Myocyte (in vitro differentiated cells): ENCODE data around the gene NTSR1. TPM values are rescaled to one million over a fixed set of nuclear protein-coding genes. Genes with fewer than 3 reads are reported as not detected.

ENCODE experiments used
- DNase-seq: peaks from one replicate; pipeline ENCODE4 v3.0.0-alpha.2; 2012; ENCODE audit warnings: low read depth
- polyA plus RNA-seq: library from polyadenylated mRNA; unstranded; fragments of >200 nt; gene quantifications from one replicate; pipeline ENCODE4 v1.2.1, GENCODE V29; 2012; ENCODE audit warnings: missing spikeins
- total RNA-seq: library from RNA; depleted of rRNA; stranded (reverse); fragments of >200 nt; gene quantifications from 2 replicates; pipeline ENCODE4 v1.2.3, GENCODE V29; 2014

Gene NTSR1
- not detected in 2 replicates for total RNA-seq
- not detected for polyA plus RNA-seq

DNA sequence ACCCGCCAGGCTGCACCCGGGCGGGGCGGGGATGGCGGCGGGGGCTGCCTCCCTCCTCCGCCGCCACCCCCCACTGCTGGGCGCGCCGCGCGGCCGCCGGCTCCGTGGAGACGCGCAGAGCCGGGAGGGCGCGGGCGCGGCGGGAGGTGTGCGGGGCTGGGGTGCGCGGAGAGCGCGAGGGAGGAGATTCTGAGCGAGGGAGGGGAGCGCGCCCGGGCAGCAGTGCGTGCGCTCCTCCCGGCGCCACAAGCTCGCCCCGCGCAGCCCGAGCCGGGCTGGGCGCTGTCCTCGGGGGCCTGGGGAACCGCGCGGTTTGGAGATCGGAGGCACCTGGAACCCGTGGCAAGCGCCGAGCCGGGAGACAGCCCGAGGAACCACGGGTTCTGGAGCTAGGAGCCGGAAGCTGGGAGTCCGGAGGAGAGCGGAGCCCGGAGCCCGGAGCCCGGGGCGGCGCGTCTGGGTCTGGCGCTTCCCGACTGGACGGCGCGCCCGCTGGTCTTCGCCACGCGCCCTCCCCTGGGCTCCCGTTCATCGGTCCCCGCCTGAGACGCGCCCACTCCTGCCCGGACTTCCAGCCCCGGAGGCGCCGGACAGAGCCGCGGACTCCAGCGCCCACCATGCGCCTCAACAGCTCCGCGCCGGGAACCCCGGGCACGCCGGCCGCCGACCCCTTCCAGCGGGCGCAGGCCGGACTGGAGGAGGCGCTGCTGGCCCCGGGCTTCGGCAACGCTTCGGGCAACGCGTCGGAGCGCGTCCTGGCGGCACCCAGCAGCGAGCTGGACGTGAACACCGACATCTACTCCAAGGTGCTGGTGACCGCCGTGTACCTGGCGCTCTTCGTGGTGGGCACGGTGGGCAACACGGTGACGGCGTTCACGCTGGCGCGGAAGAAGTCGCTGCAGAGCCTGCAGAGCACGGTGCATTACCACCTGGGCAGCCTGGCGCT lies at the start of gene NTSR1:
NTSR1 (plus strand) TSS at position 246 of the 946 bp plus-strand sequence; CDS start at position 618, 372 bp downstream.
- DNase-seq, result no peak

DNA sequence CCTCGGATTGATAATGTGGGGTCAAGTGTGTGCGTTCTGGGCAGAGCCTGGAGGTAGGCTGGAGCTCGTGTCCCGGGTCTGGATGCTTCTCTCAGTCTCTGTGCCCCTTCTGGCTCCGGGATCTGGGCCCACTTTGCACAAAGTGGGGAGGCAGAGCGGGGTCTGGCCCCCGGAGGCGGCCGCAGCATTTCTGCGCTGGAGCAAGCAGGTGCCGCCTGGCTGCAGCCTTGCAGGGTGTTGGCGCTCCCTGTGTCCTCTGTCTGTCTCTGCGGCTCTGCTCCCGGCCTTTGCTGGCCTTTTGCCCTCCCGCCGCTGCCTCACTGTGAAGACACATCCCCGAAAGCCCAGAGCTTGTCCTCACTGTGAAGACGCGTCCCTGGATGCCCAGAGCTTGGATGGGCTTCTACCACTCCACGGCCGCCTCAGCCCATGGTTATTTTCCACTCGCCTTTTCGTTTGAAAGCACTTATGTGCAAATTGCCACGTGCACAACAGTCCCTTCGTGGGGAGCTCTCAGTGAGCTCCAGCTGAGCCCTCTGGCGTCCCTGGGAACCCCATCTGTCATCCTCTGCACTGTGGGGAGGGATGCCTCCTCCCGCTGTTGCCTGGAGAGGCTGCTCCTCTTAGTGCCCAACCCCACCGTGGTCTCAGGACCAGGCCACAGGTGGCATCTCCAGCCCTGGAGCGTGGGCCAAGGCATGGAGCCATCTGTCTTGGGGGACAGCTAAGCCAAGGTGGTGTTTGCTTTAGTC lies 49.0 kb upstream of the NTSR1 start:
- peak; percentile 17 for DNase-seq

DNA sequence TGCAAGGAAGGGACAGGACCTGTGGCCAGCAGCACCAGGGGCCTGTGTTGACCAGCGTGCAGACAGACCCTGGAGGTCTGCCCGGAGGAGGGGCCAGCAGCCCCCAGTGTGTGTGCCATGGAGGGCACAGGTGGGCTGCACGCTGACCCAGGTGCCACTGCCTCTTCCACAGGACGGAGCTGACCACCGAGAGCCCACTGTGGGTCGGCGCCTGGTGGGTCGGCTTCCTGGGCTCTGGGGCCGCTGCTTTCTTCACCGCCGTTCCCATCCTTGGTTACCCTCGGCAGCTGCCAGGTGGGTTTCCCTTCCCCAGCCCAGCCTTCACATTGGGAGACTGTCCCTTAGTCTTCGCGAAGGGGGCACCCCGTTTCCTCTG lies 48.4 kb upstream of the NTSR1 start:
- DNase-seq, result no peak

DNA sequence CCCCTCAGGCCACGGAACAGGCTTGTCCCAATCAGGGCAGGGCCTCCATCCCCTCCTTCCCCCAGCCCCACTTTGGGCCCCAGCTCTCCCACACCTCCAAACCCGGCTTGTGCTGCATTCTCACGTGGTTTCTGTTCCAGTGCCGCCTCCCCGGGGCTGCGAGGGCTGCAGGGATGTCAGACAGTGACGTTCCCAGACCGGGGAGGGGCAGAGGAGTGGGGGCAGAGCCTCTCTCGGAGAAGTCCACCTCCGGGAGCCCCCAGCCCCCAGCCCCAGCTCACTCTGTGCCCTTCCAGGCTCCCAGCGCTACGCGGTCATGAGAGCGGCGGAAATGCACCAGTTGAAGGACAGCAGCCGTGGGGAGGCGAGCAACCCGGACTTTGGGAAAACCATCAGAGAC lies 47.9 kb upstream of the NTSR1 start:
- no peak for DNase-seq

DNA sequence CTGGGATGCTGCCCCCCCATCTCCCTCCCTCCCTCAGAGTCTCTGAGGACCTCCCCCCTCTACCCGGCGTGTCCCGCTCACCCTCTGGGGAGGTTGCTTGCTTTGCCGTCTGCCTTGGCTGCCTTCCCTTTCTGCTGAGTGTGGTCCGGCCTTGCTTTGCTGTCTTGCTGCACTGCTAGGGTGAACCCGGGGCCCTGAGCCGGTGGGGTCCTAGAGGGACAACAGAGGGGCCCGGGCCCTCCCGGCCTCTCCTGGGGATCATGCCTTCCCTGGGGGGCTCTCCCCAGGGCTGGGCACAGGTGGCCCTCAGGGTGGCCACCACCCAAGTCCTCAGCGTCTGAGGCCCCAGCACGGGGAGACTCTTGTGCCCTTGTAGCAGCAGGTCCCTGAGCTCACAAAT lies 47.0 kb upstream of the NTSR1 start:
- DNase-seq, result no peak

DNA sequence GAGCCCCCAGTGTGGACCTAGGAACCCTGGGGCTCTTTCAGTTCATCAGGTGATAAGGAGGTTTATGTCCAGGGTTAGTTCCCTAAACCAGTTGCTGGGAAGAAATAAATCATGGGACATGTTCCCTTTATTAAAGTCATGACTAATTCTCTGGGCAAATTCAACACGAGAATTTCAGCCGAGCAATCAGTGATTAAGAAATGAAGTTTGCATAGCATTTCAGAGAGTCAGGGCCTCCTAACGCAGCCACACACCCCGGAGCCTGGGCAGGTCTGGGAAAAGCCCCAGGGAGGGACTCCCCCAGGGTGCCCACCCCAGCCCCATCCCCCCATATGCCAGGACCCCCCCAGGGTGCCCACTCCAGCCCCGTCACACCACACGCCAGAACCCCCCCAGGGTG lies 46.2 kb upstream of the NTSR1 start:
- DNase-seq, result peak; percentile 49

DNA sequence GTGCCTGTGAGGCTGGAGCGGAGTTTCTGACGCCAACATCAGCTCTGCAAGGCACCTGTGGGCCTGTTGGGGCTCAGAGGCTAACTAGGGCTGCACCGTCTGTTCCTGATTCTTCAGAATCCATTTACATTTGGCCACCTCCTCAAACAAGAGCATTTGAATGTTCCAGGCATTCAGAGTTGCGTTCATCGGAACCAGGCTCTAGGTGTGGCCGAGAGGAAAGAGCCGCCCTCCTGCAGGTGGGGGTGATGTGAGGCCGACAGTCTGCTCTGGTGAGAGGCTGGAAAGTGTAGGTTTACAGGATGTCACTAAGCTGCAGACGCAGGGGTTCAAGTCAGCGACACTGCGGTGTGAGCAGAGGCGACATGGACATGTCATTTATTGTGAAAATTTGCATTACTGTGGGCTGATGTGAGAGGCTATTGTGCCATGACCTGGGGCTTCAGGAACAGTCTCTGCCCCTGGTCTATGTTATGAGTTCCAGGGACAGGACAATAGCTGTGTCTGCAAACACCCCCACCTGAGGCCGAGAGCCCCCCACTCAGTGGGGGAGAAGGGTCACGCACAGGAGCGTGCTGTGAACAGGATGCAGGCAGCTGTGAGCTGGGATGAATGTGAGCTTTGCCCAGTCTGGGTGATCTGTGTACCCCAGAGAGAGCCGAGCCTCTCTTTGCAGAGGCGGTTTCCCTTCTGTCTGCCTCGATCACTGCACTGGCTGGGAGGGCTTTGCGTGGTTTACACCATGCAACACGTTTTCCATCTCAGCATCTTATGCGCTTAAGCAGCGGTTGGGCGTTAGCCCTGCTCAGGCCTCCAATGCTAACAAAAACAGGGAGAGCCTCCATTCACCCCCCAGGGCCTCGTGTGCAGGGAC lies 45.3 kb upstream of the NTSR1 start:
- no peak for DNase-seq

DNA sequence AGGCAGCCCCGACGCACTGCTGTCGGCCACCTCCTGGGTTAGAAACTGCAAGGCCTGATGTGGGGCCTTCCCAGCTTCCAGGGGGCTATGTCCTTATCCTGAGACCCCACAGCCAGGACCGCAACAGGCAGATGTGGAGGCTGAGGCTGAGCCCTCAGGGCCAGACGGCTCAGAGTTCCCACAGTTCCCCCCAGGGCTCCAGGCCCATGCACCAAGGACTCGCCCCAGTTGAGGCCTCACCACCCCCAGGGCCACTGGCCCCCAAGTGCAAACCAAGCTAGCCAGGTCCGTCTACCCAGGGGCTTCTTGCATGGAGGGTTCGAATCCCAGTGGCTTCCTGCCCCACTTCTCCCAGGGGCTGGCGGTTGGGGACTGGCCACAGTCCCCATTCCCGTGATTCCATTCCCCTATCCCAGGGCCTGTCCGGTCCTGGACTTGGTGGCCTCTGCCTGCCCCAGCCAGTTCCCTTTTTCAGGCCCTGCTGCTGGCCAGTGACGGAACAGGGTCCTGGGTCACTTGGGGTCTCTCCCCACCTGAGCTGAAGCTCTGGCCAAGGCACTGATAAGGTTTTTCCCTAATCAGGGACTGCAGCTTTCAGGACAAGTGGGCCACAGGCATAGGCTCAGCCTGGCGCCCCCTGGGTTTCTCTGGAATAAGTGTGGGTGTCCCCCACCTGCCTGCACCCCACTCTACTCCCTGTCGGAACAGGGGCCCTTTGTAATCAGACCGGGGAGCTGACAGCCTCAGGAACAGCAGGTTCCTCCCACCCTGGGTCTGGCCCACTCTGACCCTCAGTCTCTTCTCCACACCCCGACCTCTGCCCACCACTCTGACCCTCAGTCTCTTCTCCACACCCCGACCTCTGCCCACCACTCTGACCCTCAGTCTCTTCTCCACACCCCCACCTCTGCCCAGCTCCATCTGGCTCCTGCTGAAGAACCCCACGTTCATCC lies 44.3 kb upstream of the NTSR1 start:
- DNase-seq, result no peak

DNA sequence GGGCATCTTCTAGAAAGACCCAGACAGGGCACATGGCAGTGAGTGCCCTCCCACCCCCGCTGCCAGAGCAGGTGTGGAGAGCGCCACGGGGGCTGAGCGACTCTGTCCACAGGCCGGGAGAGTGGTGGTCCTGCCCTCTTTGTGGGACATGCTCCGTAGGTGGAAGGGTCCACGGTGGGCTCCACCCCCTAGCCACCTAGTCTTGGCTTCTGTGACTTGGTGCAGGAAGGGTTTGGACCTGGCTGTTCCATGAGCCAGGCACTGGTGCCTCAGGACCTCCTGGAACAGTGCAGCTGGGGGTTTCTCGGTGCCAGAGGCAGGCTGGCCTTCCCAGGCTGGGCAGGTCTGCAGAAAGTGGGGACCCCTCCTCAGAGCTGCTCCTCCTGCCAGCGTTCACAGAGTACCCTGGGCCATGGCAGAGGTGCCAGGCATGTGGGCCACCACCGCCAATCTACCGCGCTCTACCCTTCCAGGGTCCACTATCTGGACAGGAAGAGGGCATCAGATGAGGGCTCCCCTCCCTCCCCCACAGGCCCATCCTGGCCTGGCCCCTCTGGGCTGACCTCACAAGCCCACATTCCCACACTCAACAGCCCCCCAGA lies 43.4 kb upstream of the NTSR1 start:
- DNase-seq, result no peak

DNA sequence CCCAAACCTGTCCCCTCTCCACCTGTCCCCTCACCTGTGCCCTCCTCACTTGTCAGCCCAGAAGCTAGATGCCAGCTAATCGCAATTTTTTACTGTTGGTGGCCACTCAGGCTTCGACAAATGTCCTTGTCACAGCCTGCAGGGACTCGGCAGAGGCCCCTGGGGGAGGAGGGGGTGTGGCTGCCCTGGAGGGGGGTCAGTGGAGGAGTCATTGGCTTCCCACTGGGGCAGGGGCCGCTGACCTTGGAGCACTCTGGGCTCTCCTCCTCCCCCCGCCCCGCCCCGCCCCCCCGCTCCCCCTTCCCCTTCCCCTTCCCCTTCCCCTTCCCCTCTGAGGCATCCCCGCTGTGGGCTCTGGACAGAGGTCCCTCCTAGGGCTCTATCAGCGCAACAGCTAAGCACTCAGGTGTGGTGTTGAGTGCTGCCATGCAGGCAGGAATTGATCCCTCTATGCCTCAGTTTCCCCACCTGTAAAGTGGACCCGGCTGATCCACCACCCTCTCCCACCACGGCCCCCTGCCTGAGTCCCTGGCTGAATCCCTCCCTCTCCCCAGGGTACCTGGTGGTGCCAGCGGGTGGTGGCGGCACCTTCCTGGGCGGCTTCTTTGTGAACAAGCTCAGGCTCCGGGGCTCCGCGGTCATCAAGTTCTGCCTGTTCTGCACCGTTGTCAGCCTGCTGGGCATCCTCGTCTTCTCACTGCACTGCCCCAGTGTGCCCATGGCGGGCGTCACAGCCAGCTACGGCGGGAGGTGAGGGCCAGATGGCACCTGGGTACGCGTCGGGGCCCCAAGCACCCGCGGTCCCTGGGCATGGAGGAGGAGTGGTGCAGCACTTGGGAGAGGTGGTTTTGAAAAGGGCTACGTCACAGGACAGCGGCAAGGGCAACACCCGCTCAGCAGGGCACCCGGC lies 42.6 kb upstream of the NTSR1 start:
- DNase-seq, result no peak

DNA sequence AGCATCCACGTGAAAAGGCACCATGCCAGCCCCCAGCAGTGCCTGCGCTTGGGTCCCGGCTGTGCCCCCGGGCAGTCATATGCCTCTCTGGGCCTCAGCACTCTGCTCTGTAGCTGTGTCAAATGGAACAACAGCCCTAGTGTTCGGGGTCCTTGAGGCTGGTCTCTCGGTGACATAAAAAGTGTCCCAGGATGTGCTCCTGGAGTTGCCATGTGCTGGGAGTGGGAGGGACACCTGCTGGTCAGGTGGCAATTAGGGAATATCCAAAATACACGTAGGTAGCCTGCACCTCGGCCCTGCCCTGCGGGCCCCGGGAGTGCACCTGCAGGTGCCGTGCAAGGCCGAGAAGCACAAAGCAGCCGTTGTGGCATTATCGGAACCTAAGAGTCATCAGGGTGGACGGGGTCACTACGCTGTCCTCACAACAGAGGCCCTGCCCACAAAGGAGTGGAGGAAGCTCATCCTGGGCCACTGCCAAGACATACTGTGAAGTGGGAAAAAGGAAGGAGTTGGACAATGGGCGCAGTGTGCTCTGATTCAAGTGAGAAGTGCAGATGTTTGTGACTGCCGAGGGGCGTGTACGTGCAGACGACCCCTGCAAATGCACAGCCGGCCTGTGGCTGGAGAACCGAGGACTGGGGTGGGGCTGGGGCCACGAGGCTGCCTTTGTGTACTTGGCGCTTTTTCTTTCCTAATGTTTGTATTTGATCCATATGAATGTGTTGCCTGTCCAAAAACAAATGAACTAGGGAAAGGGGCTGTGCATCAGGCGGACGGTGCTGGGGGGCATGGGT lies 41.7 kb upstream of the NTSR1 start:
- DNase-seq, result no peak

DNA sequence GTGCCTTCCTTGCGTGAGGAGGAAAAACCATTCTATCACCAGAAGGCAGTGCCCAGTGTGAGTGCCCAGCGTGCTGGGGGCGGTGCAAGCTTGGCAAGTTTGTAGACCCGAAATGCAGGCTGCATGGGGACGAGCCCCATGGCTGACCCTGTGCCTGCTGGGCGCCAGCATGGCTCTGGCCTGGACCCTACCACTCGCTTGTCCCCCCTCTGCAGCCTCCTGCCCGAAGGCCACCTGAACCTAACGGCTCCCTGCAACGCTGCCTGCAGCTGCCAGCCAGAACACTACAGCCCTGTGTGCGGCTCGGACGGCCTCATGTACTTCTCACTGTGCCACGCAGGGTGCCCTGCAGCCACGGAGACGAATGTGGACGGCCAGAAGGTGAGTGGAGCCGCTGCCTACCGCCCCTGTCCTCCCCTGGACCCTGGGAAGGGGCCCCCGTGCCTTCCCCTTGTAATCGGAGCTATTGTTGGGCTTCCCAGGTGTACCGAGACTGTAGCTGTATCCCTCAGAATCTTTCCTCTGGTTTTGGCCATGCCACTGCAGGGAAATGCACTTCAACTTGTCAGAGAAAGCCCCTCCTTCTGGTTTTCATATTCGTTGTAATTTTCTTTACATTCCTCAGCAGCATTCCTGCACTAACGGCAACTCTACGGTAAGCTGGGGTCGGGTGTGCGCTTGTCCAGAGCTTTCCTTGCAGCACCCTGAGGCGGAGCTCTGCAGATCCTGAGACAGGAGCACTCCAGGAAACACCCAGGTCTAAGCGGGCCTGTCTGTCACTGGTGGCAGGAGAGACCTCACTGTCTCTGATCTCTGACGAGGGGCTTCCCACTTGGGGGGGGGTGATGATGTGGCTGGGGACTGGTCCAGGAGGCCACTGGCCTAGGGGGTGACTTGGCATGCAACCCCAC lies 40.9 kb upstream of the NTSR1 start:
- no peak for DNase-seq

DNA sequence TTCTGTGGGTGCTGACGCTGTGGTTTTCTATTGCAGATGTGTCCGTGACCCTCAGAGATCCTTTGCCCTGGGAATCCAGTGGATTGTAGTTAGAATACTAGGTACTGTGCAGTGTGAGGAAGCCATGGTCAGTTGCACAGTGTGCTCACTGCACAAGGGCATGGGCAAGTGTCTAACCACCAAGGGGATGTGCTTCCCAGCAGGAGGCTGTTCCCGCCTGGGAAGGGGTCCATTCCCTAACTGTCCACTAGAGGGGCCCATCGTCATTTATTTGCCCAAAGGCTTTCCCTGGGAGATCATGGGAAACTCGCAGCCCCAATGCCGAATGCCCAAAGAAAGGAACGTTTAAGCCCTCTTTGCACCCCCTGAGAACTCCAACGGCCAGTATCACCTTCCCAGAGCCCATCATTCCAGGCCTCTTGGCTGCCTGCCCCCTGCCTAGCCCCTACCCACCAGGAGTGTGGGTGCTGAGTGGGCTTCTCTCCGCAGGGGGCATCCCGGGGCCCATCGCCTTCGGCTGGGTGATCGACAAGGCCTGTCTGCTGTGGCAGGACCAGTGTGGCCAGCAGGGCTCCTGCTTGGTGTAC lies 40.1 kb upstream of the NTSR1 start:
- DNase-seq, result peak; percentile 86

DNA sequence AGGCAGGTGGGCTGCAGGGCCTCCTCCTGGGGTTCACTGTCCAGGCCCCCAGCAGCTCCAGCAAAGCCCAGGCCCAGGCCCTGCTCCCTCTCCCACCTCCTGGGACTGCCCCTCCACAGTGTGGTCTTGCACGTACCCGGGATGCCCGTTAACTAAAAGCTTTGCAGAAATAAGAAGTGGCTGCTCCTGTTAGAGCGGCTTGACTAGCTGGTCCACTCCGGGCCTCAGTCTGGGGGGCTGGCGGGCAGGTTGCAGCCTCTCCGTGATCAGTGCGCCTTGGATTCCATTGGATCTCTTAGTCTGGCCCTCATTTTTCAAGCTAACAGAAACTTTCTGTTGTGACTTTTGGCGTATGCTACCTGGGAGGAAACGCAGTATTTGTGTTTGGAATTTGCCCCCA lies 39.4 kb upstream of the NTSR1 start:
- DNase-seq, result no peak

DNA sequence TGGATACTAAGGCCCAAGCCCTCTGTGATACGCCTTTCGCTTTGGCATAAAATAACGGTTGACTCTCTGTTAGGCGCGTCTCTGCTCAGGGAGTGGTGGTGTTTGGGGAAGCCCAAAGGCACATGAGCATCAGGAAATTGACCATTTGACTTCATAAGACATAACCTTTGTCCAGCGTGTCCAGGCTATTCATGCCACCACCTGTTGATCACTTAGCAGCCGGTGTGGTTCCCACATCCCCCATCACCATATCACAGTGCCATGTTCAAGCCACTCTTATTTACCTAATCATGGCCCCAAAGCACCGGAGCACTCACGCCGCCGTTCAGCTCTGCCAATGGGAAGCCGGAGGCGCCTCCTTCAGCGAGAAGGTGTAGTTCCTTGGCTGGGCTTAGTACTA lies 38.5 kb upstream of the NTSR1 start:
- DNase-seq, result no peak

DNA sequence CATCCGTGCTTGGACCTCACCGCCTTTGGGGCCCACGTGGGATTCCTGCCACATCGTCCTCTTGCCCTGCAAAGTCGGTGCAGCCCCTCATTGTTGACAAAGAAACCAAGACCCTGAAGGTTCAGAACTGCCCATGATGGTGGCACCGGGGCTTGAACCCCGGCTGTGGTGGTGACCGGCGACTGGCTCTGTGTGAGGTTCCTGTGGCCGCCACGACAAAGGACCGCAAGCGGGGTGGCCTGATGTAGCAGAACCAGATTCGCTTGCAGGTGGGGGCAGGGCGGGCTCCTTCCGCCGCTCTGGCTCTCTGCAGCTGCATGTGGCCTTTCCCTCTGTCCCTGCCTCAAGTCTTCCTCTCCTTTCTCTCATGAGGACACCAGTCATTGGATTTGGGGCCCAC lies 37.6 kb upstream of the NTSR1 start:
- DNase-seq, result no peak
